HPDE6-E6E7 (cell line): ENCODE results near the gene NRXN3.

Experiments used
- DNase-seq: peaks from one replicate; pipeline ENCODE4 v3.0.0; 2011; ENCODE audit warnings: missing footprints; ENCODE audit errors: extremely low spot score

NRXN3 gene

DNA sequence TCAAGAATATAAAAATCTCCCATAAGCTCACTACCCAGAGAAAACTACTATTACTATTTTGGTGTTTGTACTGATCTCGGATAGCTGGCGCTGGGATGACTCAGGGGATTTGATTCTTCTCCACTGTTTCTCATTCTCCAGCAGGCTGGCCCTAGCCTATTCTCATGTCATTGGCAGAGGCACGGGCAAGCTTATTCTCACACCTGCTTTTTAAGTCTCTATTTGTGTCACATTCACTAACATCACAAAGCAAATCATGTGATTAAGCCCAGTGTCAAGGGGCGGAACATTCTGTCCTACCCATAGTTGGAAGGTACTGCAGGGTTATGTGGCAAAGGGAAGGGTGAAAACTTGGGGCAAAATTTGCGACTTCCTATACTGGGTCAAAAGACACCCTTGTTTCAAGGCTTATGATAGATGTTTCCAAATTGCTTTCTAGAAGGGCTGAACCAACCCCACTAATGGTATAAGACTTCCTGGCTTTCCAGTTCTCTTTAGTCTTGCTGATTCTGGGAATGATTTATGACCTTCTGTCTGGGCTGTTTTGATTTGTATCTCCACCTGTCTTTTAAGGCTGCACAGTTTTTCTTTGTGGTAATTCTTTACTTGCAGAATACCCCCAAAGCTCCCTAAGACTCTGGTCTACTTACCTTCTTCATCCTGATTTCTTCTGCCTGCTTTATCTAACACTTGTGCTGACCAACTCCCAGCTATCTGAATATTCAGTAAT is 406.4 kb downstream of the NRXN3 start:
- DNase-seq = no peak

DNA sequence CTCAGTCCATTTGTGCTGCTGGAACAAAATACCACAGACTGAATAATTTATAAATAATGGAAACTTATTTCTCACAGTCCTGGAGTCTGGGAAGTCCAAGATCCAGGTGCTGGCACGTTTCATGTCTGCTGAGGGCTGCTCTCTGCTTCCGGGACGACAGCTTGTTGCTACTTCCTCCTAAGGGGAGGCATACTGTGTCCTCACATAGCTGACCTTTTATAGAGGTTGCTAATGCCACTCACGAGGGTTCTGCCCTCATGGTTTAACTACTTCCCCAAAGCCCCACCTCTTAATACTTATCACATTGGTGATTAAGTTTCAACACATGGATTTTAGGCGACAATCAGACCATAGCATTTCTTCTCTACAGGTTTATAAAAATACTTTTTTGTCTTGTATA is 411.1 kb downstream of the NRXN3 start:
- no peak for DNase-seq

DNA sequence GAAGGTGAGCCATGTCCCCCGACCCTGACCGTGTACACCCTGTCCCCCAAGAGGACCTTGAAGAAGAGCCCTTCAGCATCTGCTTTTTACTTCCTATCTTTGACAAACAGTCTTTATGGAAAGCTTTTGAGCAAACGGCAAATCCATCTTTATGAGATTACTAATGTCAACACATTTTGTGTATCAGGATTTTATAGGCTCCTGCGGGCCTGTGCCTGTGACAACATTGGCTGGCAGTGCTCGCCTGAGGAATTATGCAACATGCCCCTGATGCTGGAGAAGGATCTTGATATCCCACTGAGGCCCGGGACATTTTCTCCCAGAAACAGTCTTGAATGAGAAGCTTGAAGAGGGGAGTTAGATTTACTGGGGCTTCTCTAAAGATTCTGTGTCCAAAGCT is 416.5 kb downstream of the NRXN3 start:
- no peak for DNase-seq

DNA sequence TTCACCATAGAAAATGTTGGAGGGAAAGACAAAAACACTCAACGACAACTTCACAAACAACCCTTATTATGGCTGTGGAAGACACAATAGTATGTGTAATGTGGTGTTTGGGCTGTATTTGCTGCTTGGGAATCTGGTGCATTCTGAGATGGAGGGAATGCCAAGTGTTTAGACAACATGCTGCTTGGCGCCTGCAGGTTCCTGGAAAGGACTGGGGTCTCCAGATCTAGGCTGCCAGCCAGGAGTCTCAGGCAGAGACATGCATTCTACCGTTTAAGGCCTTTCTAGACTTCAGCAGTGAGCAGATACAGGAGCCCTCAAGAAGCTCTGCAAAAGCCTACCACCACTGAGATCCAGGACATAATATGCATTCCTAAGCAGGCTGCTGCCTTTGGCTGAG is 418.7 kb downstream of the NRXN3 start:
- DNase-seq = no peak

DNA sequence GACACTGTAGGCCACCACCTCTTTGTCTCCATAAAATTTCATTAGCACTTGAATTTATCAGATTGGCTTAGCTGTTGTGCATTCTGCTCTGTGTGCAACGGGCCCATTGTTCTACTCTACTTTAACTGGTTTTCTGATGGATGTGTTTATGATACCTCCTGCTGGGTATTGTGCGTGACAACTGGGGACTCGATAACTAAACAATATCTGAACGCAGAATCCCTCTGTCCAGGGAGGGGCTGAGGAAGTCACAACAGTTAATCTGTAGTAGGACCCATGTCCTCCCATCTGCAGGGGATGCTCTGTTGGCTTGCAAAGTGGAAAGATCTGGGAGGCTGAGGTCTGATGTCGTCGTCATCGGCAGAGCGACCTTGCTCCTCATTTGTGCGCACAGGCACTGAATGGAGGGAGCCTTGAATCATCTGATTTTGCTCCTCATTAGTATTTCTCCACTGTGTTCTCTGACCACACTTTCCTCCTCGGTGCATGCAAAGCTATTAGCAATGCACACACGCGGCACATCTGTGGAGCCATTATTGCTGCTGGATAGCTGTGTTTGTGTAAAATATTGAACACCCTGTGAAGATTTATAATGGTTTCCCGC is 422.5 kb downstream of the NRXN3 start:
- DNase-seq = no peak

DNA sequence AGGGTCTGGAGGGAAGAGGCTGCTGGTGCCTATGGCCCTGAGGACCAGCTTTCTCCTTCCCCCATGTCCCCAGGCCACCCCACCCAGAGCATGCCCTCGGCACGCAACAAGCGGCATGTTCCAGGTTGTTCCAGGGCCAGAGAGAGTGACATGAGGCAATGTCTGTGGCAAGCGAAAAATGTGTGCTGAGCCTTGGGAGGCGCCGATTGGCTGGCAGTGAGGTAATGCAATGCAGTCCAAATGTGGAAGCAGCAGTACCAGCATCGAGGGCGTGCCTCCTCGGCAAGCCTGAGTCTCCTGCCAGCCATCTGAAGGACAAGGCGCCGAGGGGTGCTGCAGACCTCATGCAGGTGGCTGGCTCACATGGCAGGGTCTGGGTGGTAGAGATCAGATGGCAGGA is 423.8 kb downstream of the NRXN3 start:
- no peak for DNase-seq

DNA sequence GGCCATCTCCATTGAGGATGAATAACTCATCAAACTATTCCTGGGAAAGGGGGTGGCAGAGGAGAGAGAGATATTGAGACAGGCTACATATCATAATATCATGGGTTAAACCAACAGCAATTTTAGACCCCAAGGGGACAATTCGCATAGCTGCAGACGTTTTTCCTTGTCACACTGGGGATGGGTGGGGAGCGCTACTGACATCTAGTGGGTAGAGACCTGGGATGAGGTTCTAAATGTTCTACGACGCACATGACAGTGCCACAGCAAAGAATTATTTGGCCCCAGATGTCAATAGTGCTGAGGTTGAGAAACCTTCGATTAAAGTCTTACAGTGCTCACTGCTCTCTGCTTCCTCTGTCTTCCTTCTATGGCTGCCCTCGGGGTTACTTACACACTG is 425.6 kb downstream of the NRXN3 start:
- DNase-seq = no peak

DNA sequence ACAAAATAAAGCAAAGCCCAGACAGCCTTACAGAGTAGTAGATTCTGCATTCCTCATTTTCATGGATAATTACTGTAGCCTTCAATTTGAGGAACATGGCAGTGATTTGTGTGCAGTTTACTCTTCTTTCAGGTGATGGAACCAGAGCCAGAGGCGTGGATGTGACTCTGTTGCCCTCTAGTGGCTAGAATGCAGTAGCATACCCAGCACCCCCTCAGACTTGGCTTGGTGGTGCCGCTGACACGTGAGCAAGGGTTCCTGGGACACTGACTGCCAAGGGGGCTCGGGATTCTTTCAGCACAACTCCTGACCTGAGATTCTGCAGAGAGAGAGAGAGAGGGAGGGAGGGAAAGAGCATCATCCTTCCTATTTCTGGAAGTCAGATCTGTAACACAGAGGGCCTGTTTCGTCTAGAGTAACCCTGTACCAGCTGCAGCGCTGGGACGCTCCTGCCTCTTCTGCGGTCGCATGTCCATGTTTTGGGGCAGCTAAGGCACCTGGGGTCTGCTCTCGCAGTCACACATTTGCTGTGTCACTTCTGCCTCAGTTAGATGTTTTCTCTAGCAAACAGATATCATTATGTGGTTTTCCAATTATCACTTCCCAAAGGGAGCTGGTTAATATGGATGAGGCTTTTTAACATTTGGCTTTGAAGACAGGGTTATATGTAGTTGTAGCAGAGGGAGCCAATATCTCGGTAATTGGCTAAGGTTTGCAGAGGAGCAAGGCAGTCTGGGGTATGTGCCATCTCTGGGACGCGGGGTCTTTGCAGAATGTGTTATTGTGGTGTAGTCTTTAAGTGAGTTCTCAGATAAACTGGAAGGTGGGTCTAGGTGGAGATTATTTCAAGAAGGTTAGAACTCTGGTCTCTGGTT is 428.1 kb downstream of the NRXN3 start:
- DNase-seq = peak; percentile 65

DNA sequence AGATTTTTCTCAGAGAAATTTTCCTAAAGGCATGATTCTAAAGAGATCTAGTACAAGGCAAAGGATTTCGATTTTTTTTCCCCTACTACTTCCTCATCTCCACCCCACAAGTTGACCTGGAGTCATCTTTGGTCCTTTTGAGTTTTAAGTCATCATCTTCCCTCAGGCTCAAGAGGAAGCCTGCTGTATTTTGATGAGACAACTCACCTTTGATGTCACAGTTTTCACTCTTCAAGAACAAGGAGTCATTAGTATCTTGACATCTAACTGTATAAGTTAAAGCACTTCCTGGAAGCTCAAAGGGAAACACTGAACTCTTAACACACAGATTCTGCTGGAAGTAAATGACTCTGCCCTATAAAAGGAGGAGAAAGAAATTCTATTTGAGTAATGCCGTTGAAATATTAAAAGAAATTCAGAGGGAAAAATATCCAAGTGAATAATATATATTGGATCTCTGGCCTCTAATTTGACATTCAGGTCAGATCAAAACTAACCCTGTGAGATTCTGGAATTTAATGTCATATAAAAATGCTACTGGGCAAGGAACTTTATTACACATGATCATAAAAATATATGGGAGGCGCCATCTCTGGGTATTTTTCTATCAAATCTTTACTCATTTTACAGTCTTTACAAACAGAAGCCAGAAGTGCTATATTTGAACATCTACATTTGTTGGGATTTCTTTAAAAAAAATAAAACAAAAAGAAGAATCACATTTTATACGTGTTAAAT is 435.0 kb downstream of the NRXN3 start:
- no peak for DNase-seq

DNA sequence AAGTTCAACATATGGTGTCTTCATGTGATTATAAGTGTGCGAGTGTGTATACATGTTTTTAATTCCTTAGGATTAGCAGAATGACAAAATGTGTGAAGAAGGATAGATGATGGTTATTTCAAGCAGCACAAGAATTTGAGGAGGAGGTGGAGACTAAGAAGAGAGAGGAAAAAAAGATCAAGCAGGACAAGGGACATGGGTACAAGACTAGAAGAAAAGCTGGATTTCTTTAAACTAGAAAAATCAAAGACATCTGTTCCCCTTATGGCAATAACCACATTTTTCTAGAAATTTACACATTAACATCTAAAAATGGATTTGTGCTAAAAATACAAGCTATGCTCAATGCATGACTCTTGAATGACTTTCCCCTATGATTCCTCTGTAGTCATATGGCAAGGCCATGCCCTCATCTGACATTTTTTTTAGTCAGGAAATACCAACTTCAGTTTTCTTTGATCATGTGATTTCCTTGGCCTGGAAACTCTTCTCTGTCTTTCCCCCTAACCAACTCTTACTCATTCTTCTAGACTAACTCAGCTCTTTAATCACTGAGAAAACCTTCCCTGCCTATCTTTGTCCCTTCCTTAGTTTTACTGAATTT is 435.8 kb downstream of the NRXN3 start:
- DNase-seq = no peak

DNA sequence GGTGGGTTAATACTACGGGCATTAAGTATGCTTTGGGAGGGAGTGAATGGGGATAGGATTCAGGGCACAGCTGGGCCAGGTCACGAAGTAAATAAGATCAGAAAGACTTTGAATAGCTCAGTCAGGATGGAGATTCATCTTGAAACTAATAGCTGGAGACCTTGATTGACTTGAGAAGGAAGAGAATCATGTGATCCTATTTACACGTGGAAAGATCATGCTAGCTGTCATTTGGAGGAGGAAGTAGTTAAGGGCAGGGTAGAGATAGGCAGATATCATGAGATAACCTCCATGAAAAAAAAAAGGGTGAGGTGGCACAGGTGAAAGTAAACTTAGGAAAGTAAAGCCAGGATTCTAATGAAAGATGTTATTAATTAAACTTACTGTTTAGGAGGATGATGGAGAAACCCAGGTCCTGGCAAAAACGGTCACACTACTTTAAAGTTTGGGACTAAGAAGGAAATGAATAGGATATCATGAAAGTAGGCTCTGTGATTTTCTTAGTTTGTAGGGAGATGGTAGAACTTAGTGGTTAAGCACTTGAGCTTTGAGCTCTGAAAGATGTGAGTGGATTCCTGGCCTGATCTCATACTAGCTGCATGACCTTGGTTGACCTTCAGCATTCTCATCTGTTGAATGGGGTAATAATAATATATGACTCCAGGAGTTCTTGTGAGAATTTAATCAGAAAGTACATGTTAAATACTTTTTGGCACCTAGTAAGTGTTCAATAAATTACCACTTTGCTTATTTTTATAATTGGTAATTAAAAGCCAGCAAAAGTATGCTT is 439.0 kb downstream of the NRXN3 start:
- no peak for DNase-seq

DNA sequence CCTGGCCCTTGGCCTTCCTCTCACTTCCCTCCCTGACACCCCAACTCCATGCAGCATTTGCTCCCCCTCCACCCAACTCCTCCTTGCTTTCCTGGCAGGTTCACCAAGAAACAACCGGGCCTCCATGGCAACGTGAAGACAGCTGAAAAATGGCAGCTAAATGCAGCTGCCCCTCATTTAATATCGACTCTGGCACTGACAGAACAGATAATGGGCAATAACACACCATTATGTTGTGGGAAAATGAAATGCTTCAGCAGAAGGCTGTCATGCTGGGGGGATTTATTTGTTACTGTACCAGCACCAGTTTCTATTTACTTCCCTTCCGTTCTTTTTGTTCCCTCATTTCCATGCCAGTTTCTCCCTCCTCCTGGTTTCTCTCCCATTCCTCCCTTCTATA is 440.8 kb downstream of the NRXN3 start:
- no peak for DNase-seq

DNA sequence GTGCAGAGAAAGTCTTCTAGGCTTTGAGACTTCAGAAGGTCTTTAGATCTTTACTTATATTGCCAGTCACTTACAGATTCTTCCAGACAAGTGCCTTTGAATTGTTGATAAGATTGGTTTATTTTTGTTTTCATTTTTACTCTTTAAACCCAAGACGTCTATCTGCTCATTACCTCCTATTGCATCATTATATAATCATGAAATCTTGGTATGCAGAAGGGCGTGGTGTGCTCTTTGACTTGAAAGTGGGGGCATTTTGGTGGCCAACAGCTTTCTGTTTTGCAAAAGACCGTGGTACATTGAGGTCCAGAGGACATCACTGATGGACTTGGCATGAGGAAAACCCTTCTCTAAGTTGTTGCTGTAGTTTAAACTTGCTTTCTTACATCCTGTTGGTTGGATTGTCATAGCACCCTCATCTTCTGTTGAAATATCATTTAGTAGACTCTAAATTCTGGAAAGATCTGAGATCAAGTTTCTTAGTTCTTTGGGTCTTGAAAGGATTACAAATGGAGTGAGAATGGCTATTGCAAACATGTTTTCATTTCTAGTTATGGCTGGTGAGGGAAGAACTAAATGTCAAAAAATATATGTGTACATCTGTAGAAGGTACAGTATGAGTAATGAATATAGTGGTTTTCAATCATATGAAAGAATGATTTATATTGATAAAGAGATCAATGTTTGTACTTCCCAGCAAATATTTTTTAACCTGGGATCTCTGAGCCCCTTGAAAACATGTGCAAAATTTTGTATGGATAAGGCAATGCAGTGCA is 441.8 kb downstream of the NRXN3 start:
- DNase-seq = no peak

DNA sequence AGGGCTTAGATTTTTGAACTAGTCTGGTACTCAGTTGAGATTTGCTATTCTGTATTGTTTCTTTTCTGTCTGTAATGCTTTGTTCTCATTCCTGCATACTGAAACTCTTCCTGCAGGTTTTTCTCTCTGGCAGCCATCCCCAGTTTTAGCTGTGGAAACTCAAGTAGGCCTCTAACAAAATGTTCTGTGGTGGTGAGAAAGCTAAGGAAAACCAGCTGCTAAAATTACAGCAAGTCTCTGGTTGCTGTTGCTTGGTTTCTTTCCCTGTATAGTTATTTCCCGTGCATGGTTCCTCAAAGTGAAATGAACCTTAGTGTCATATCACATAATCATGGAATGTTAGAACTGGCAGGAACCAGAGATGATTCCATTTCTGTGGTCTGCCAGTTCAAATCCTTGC is 442.5 kb downstream of the NRXN3 start:
- DNase-seq = no peak

DNA sequence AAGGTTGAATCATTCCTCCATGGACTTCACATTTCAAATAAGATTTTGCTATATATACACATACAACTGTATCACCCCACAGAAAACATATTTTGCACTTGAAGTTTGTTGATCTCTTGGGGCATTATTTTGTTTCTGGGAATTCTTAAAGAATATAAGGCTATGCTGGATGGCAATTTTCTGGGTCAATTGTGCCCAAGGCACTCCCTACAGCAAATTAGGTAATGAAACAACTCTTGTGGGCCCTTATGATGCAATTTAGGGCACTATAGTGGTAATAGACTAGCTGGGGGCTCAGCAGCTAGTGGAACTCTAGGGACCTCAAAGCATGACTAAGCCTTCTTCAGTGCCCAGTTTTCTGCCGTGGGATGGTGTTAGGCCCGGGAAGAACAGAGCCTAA is 444.4 kb downstream of the NRXN3 start:
- DNase-seq = no peak

DNA sequence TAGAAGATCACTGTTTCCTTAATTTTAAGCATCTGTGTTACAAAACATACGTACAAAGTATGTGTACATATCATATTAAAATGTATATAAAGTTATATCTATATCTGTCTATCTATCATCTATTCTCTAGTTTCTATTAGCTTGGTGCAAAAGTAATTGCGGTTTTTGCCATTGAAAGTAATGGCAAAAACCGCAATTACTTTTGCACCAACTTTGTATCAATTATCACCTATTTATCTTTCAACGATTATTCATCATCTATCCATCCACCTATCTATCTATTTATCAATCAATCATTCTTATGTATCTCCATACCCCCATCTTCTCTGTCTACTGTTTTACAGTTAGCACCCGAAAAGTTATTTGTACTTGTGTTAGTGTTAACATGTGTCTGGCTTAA is 447.6 kb downstream of the NRXN3 start:
- no peak for DNase-seq

DNA sequence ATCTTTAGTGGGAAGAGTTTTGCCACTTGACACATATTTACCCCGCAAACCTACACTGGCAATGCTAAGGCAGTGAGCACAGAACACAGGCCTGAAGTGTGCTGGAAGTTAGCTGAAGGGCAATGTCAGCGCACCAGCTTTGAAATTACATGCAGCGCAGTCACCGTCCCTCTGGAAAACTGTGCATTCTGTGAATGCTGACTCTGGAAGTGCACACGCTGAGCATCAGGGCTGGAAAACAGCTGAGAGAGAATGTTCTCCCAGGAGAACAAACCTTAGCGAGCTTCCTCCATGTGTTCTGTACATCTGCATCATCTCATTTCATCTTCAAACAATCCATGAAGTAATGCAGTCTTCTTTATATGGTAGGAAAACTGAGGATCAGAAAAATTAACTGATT is 448.2 kb downstream of the NRXN3 start:
- DNase-seq = no peak

DNA sequence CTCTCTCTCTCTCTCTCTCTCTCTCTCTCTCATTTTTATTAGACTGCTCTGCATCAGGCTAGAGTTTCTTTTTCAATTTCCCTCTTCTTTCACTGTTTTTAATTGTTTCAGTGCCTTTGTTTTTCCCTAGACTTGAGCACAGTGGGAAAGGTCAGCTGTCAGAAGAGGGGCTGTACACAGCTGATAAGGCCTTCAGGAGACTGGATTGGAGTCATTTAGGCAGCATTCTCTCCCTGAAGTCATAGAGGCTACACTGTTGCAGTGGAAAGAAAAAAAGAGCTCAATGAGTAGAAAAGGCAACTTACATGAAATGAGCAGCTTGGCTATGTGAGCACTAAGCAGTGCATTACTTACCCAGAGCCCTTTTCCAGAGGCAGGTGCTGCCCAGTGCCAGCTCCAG is 456.9 kb downstream of the NRXN3 start:
- no peak for DNase-seq

DNA sequence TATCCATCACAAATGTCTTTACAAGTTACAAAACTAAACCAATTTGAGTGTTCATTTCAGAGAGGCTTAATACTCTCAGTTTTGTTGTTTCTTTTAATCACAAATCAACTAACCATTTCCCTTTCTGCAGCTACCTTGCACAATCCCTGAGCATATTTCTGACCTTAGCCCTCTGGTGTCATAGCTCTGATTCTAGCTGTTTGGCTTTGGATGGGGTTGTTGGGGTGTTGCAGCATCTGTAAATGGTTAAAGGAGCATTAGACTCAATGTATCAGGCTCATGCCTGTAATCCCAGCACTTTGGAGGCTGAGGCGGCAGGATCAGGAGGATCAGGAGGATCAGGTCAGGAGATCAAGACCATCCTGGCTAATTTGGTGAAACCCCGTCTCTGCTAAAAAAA is 461.4 kb downstream of the NRXN3 start:
- DNase-seq = no peak

DNA sequence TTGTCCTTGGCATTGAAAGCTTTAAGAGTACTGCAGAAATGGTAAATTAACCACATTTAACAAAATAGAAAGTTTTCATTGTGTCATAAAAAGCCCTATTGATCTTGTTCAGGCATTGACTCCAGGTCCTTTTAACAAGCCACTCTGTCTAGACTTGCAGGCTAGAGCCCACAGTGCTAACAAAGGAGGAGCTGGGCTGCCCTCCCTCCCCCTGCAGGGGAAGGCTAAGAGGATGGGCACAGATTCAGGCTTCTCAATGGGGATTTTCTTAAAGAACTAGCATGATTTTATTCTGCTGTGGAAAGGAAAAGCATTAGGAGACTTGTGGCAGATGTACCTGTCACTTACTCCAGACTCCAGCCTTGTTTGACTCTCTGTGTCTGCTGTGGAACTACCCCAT is 463.6 kb downstream of the NRXN3 start:
- no peak for DNase-seq
